NCI-H460 (cell line): ENCODE data around the gene IDH1. TPM values are rescaled to one million over a fixed set of nuclear protein-coding genes. Genes with fewer than 3 reads are reported as not detected.
"Not testable (repeated sequence)": the region's sequence is repeated elsewhere in the genome, so short reads cannot be mapped to it uniquely, and the experiment has no call there.

Source experiments
- DNase-seq: peaks from one replicate; pipeline ENCODE4 v3.0.0-alpha.2; 2016; ENCODE audit warnings: low read depth; ENCODE audit errors: extremely low read depth
- polyA plus RNA-seq: library from polyadenylated mRNA; depleted of rRNA; stranded (reverse); fragments of >200 nt; gene quantifications from 2 replicates; pipeline ENCODE4 v1.2.3, GENCODE V29; 2014; cell fraction: nucleus; rRNA removed
- total RNA-seq: library from RNA; depleted of rRNA; stranded (reverse); fragments of >200 nt; shearing (Covaris generic); gene quantifications from 2 replicates; pipeline ENCODE4 v1.2.3, GENCODE V29; 2014; rRNA removed

IDH1 gene
- 867 and 937 TPM in 2 replicates for total RNA-seq
- polyA plus RNA-seq: 412 and 561 TPM in 2 replicates

DNA sequence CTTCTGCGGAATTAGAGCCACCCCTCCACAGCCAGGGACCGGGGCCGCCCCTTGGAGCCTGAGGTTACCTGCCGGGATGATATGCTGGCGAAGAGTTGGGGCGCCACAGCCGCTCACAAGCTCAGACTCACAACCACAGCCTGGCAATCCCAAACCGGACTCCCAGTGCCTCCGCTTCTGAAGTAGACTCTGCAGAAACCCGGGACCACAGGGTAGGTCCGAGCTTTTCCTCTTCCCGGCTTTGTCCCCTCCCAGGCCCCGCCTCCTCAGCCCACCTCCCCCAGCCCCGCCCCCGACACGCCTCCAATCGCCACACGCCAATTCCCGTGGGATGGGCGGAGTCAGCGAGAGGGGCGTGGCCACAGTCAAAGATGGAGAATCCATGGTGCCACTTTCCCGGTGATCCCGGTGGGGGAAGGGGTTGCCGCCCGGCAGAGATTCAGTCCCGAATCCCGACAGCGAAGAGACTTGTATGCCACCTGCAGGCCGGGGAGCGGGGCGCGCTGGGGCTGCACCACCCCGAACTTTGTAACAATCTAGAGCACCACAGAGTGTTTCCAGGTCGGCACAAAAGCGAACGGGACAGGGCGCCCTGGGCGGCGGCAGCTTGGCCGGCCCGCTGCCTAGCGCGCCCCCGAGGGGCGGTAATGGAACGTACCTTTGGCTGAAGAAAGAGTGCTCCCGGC lies at the start of gene IDH1:
Gene IDH1, minus strand, starts transcription at position 201 of the 686 bp plus-strand sequence. CDS start 3,520 bp downstream, outside the sequence.
- DNase-seq: peak; percentile 99

GRCh38 chr2:208304157-208304556 lies 49.3 kb upstream of the IDH1 start:
- no peak for DNase-seq

DNA sequence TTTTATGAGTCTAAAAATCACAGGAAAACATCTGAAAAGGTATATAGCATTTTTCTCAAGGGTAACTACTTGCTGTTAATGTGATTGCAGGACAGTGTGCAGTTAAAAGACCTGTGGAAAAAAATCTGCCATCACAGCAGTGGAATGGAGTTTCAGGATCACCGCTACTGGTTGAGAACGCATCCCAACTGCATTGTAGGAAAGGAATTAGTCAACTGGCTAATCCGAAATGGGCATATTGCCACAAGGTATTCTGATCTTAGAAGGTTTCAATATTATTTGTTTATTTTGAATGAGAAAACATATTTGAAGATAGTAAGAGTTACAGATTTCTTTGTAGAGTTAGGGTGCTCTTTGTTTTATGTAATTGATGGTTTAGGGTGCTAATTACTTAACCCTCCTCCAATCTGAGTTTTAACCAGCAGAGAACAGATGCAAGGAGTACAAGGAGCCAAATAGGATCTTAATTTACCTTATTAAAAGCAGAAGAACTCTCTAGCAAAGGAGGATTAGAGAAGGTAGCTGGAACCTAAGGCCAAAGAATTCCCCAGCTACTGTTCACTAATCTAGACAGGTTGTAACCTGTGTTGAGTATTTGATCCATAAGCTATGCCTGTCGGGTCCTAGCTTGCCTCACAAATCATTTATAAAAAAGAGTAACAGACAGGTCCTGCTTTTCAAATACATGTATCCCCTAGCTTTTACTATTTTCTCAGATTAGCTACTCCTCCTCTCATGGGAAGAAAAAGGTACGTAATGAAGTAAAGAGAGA lies 46.2 kb upstream of the IDH1 start:
- DNase-seq: no peak

DNA sequence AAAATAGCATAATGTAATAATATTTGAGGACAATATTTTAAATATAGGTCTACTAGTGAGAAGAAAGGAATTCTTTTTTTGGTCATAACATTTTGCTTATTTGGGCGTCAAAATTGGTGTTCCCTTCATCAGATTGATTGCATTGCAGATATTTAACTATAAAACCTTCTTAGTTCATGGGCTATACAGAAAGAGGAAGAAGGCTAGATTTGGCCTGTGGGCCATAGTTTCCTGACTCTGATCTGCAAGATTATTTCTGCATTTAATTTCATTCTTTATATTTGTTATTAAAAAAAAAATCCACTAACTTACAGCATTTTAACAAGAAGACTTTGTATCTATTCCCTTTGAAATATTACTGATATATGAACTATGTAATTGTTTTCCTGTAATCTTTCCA lies 43.1 kb upstream of the IDH1 start:
- no peak for DNase-seq

- DNase-seq: no peak
Observed at GRCh38 chr2:208296610-208297009, 41.7 kb upstream of the IDH1 start.

DNA sequence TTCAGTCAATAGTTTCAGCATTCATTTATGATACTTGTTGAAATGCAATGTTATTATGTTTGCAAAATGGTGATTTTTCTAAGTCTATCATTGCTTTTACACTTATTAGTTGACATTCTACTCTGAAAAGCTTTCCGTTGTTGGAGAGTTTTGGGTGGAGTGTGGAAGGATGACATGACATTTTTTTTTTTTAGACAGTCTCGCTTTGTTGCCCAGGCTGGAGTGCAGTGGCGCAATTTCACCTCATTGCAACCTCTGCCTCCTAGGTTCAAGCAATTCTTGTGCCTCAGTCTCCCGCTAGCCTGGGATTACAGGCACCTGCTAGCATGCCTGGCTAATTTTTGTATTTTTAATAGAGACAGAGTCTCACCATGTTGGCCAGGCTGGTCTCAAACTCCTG lies 41.0 kb upstream of the IDH1 start:
- DNase-seq: no peak

GRCh38 chr2:208294482-208295024 lies 39.7 kb upstream of the IDH1 start:
- DNase-seq: no peak

DNA sequence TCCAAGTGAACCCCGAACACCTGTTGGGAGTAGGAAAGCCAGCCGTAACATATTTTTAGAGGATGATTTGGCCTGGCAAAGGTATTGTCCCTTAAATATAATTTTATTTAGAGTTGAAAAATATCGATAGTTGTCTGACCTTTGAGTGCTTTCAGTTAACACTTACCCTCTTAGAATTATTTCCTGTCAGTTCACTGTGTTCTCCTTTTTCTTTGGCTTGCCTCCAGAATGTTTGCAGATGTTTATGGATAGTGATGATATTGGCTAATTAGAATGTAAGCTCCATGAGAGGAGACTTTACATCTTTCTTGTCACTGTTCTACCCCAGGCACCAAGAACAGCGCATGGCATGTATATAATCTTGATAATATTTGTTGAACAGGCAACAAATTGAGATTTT lies 31.0 kb upstream of the IDH1 start:
- DNase-seq: no peak

DNA sequence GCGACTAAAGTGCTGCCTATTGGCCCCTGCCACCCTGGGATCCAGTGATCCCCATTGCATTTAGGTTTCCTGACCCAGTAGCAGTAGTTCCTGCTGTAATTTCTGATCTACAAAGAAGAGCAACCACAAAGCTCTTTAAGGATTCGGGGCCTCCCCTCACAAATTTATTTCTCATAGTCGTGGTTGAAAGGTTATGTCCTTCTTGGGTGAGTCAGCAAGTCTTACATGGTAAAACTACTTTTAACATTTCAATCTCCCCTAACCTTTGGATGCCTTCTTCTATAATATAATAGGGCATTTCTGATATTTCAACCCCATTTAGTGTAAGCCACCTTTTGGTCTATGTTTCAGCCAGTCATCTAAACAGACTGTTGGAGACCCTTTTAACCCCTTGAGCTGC lies 26.1 kb upstream of the IDH1 start:
- no peak for DNase-seq

DNA sequence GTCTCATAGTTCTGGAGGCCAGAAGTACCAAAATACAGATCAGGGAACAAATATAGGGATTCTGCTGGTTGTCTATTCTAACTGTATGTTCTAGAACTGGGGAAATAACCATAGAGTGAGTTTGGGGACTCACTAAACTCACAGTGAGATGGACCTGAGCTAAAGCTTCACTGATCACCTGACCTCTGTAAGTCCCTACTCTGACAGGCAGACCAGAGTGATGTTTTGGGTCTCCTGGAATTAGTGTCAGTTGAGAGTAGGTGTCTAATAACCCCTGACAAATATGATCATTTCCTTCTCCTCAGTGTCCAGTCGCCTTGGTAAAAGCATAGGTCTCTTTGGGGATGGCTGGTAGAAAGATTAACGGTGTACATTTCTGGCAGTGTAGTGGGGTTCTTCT lies 25.4 kb upstream of the IDH1 start:
- no peak for DNase-seq

DNA sequence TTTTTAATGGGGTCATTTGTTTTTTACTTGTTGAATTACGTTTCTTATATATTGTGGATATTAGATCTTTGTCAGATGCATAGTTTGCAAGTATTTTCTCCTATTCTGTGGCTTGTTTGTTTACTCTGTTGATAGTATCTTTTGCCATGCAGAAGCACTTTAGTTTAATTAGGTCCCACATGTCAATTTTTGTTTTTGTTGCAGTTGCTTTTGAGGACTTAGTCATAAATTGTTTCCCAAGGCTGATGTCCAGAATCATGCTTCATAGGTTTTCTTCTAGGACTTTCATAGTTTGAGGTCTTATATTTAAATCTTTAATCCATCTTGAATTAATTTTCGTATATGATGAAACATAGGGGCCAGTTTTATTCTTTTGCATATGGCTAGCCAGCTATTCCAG lies 24.4 kb upstream of the IDH1 start:
- no peak for DNase-seq

- no peak for DNase-seq
Observed at GRCh38 chr2:208278549-208278948, 23.7 kb upstream of the IDH1 start.

- no peak for DNase-seq
Observed at GRCh38 chr2:208274748-208275147, 19.9 kb upstream of the IDH1 start.

- DNase-seq: no peak
Observed at GRCh38 chr2:208269091-208269490, 14.2 kb upstream of the IDH1 start.

DNA sequence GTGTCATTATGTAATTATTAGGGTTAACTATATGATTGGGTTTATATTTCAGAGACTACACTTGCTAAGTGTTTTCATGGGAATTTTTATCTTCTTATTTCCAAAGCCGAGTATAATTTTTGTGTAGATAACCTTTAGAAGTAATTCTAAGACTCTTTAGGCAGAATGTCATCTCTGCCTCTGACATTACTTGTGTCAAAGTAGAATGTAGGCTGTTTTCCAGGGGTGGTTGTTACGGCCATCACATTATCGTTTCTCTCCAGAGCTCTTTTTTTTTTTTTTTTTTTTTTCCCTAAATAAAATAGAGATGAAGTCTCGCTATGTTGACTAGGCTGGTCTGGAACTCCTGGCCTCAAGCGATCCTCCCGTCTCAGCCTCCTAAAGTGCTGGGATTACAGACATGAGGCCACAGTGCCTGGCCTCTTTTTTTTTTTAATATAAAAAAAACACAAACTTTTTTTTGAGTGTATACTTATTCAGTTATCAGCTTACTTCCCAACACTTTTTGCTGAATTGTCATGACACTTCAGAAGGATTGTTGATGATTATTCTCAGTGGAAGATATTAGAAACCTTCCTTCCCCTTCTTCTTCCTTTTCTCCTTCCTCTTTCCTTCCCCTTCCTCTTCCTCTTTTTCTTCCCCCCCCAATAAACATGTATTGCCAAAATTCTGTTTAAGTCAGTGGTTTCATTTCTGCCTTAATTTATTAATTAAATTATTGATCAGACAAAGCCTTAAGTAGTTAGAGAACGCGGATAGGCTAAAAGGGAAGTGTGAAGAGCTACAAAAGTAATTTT lies 13.5 kb upstream of the IDH1 start:
- no peak for DNase-seq

DNA sequence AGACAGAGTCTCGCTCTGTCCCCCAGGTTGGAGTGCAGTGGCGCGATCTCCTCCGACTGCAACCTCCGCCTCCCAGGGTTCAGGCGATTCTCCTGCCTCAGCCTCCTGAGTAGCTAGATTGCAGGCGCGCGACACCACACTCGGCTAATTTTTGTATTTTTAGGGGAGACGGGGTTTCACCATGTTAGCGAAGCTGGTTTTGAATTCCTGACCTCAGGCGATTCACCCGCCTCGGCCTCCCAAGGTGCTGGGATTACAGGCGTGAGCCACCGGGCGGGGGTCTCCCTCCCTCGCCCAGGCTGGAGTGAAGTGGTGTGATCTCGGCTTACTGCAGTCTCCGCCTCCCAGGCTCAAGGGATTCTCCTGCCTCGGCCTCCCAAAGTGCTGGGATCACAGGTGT lies 12.7 kb upstream of the IDH1 start:
- not testable (repeated sequence) for DNase-seq

DNA sequence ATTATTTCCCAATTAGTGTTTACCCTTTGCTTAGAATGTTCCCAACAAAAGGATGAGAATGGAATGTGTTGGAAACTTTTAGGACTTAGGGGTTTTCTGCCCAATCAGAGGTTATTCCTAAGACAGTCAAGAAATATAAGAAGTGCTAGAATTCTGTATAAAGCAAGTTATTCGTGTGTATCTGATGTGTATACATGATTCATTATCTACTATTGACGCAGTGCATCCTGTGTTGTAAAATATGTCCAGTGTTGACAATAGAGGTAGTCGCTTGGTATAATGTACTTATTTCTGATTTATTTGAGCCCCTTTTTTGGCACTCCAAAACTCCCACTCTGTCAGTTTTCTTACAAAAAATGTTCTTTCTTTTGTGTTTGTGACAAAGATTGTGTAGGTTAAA lies 12.1 kb upstream of the IDH1 start:
- DNase-seq: no peak

DNA sequence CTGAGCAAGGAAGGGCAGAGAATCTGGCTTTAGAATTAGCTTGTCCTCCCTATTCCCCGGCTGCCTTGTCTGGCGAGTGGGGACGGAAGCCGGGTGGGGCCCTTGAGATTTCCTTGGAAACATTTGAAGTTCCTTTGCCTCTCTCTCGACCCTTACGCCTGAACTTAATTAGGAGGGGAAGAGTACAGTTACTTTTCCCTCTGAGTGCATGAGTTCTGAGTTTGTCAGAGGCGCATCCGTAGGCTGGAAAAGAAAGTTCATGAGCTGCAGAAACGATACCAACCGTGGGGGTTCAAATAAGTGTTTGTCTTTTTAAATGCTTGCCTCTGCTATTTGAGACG lies 11.7 kb upstream of the IDH1 start:
- DNase-seq: no peak

- peak; percentile 96 for DNase-seq
Observed at GRCh38 chr2:208265801-208266552, 11.1 kb upstream of the IDH1 start, which contains the start of gene PIKFYVE. PIKFYVE (plus strand) TSS chr2:208266255; CDS start chr2:208271520, 5,265 bp downstream.

DNA sequence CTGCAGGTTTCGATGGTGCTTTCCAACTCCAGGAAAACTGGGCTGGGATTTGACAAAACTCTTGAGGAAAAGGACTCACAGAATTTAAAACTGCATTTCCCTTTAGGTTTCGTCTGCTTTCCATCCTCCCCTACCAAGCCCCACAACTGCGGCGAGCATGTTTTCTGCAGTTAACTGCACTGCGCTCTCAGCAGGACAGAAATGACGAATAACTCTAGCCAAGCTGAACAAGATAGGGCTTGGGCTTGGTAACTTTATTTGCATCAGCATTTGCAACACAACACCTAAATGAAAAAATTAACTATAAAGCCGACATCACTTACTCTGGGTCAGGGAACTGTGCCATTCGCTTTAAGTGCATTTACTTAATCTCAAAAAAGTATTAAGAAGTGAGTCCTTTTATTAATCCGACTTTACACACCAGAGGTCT lies 10.5 kb upstream of the IDH1 start:
- no peak for DNase-seq
